Subcutaneous adipose tissue (tissue), 4 donors: ENCODE results near the gene FSTL5. TPM values are rescaled to one million over a fixed set of nuclear protein-coding genes. Genes with fewer than 3 reads are reported as not detected.

ENCODE experiments used
- CTCF ChIP-seq: fragments of 450-650 bp; IDR thresholded peaks from one replicate; pipeline ENCODE4 v1.5.1; 2016; ENCODE audit warnings: low read depth, mild to moderate bottlenecking, control low read depth, antibody characterized with exemption, moderate library complexity
- total RNA-seq, 4 donors: library from RNA; depleted of rRNA; stranded (reverse); fragments of >200 nt; gene quantifications; one replicate each; pipeline ENCODE4 v1.1.0, GENCODE V29; 2016

Gene FSTL5
- total RNA-seq, 4 donors from 2014 or later: 0.33 TPM; not detected in 3

GRCh38 chr4:161585011-161585410 lies 578.8 kb downstream of the FSTL5 start:
- no peak for TF ChIP-seq CTCF

GRCh38 chr4:161583549-161583948 lies 580.3 kb downstream of the FSTL5 start:
- no peak for TF ChIP-seq CTCF

- no peak for TF ChIP-seq CTCF
Measured at GRCh38 chr4:161581262-161582230, 582.3 kb downstream of the FSTL5 start.

GRCh38 chr4:161577579-161578301 lies 586.1 kb downstream of the FSTL5 start:
- no peak for TF ChIP-seq CTCF

GRCh38 chr4:161573836-161574235 lies 590.0 kb downstream of the FSTL5 start:
- no peak for TF ChIP-seq CTCF

GRCh38 chr4:161564230-161564834 lies 599.5 kb downstream of the FSTL5 start:
- no peak for TF ChIP-seq CTCF
